ENCODE results near the gene ZNF410.

DNA sequence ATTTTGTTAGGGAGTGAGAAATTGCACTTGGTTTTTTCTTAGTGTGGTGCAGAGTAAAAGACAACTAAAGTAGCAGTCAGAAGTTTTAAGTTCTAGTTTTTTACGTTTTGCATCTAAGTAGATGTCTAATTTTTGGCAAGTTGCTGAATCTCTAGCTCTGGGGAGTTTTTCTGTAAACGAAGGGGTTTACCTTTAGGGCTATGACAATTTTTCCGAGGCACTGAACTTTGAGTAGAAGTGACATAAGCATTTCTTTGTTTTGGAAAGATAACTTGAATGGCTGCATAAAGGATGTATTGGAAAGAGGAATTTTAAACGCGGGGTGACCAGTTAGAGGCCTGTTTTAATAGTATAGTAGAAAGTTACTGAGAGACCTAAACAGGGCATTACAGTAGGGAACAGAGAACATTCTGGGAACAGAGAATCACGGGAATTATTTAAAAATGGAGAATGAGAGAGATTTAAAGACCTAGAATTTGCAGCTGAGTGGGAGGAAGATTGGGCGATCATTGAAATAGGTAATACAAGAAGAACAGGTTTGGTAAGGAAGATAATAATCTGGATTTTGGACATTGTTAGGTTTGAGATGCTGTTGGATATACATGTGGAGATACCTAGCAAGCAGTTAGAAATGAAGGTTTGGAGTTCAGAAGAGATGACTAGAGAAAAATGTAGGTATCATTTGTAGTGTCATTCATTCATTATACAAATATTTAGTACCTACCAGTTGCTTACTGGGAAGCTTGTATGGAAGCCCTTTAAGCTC is 1.2 kb downstream of the ZNF410 start:
- no peak for TF ChIP-seq EZH2 (IDR thresholded peaks at IDR 0.05; ENCODE audit: low read length)
- TF ChIP-seq, protein P1, sequence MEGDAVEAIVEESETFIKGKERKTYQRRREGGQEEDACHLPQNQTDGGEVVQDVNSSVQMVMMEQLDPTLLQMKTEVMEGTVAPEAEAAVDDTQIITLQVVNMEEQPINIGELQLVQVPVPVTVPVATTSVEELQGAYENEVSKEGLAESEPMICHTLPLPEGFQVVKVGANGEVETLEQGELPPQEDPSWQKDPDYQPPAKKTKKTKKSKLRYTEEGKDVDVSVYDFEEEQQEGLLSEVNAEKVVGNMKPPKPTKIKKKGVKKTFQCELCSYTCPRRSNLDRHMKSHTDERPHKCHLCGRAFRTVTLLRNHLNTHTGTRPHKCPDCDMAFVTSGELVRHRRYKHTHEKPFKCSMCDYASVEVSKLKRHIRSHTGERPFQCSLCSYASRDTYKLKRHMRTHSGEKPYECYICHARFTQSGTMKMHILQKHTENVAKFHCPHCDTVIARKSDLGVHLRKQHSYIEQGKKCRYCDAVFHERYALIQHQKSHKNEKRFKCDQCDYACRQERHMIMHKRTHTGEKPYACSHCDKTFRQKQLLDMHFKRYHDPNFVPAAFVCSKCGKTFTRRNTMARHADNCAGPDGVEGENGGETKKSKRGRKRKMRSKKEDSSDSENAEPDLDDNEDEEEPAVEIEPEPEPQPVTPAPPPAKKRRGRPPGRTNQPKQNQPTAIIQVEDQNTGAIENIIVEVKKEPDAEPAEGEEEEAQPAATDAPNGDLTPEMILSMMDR (optimal IDR thresholded peaks at IDR 0.05 in 1 of 3, IDR thresholded peaks at IDR 0.05 in 1 of 3, conservative IDR thresholded peaks at IDR 0.05 in 1 of 3; ENCODE audit: extremely low read depth in 1 of 3, insufficient read depth in 2 of 3, low read length in 3 of 3): no peak

Measured in keratinocyte (primary cell).